Activated CD8-positive, alpha-beta memory T cell treated with anti-CD3 and anti-CD28 coated beads for 1 hour (primary cell): ENCODE measurements around the gene CCDC69.
"Not testable (repeated sequence)": the region's sequence is repeated elsewhere in the genome, so short reads cannot be mapped to it uniquely, and the experiment has no call there.

ENCODE experiments used
- DNase-seq, 2 donors: peaks; one replicate each; pipeline ENCODE4 v3.0.0-alpha.2; 2020; ENCODE audit warnings: low read depth in 1 of 2; ENCODE audit errors: extremely low read depth in 1 of 2

CCDC69 gene

GRCh38 chr5:151223447-151224264 is at the start of gene CCDC69:
TSS of gene CCDC69 (minus strand) at chr5:151224092. CDS start at chr5:151223970, 122 bp downstream.
- DNase-seq: peak in 1 of 2 donors; percentile 42

- DNase-seq: no peak
Measured at GRCh38 chr5:151271336-151271735, 47.4 kb upstream of the CCDC69 start.

DNA sequence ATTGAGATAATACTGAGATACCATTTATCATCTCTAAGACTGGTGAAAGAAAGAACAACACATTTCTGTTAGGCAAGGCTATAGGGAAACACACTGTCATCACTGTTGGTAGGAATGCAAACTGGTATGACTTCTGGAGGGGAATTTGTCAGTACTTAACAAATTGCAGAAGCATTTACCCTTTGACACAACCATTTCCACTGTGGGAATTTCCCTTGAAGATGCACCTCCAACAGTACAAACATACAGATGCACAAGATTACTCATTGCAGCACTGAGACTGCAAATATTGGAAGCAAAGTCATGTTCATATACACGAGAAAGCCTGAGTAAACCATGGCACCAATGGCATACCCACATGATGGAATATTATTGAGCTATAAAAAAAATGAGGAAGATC is 46.7 kb upstream of the CCDC69 start:
- DNase-seq: no peak

- DNase-seq: no peak
Measured at GRCh38 chr5:151267491-151268260, 43.8 kb upstream of the CCDC69 start.

DNA sequence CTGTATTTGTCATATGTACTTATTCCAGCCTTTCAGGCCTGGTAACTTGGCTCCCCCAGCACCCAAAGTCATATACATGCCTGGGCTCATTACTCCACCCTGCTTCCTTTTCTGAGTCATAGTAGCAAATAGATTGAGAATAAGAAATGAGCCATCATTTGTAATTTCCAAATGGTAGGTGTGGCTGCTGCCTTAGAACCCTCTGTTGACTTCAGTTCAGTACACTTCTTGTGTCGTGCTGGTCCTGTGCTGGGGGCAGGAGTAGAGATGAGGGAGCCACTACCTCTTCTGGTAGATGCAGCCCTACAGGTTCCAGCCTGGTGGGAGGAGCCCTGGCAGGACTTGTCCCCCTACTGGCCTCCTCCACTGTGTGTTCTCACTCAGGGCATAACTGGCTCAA is 40.2 kb upstream of the CCDC69 start:
- no peak for DNase-seq

GRCh38 chr5:151262532-151262931 is 38.6 kb upstream of the CCDC69 start:
- DNase-seq: no peak

- no peak for DNase-seq
Measured at GRCh38 chr5:151259931-151260330, 36.0 kb upstream of the CCDC69 start.

DNA sequence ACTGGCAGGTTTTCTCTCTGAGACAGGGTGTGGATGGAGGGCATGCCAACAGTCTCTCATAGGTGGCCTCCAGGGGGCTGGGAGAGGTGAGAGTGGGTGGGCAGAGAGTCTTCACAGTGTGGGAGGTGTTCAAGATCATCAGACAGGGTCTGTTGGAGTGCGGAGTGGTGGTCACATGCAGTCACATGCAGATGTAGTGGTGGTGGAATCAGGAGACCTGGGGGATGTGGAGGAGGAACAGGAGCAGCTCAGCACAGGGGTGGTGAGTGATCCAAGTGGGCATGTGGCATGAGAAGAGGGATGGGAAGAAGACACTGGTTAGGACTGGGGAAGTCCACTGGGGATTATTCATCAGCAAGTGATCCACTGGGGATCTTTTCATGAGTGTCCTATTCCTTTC is 34.9 kb upstream of the CCDC69 start:
- no peak for DNase-seq

DNA sequence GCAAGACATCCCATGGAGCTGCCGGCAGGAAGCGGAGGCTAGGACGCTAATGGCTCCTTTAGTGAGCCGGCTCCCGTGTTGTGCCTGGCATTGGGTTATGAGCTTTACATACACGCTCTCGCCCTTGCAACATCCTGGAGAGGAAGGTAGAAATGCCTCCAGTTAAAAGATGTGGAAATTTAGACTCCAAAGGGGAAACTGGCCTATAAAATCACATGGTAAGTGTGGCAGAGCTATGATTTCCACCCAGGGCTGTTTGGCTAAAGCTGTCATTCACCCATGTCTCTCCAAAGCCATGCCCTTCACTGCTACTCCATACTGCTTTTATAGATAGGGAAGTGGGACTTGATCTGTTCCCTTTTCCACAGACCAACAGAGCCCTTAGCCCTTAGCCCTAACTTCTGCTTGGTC is 34.3 kb upstream of the CCDC69 start:
- no peak for DNase-seq

DNA sequence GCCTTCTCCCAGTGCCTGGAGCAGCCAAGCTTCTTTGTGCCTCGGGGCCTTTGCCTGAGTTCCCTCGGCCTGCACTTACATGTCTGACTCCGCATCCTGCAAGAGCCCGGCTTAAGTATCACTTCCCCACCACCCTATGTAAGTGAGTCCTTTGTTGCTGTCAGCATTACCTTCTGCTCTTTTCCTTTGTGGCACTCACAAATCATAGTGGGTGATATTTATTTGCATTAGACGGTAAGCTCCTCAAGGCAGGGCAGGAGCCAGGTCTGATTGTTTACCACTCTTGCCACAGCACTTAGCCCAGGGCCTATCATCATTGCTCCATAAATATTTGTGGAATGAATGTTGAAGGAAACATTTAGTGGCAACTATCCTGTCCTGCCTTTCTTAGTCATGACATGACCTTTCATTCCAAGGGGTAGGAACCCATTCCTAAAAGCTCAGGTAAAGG is 33.9 kb upstream of the CCDC69 start:
- DNase-seq: no peak

DNA sequence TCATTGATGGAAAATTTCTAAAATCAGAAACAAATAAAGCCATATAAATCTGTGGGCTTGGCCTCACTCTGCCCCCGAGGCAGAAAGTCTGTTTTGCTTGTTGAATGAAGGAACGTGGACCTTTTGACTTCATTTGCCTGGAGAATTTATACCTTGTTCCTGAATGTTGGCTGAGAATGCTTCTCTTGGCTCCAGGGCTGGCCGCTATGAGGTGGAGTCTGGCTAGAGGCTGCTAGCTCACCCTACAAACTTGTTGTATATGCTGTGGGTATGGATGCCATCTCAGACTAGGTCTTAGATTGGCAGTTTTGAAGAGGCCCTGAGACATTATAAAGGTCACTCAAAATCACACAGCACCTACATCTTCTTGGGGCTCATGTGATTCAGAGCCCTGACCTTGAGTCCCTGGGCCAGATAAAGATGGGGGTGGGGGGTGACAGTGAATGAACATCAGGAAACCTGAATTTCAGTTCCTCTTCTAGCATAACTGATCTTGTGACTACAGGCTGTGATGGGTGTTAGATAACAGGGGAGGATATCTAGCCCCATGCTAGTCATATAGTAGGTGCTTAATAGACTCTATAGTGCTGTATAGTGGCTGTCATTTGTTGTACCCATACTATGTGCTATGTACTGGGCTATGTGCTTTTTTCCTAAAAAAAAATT is 31.9 kb upstream of the CCDC69 start:
- DNase-seq: no peak

DNA sequence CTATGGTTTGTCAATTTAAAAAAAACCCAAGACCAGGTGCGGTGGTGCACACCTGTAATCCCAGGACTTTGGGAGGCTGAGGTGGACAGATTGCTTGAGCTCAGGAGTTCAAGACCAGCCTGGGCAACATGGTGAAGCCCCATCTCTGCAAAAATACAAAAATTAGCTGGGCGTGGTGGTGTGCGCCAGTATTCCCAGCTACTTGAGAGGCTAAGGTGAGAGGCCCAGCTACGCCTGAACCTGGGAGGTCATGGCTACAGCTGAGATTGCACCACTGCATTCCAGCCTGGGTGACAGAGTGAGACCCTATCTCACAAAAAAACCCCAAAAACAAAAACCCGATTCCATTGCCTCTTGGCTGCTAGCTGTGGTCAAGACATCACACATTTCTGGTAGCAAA is 31.1 kb upstream of the CCDC69 start:
- not testable (repeated sequence) for DNase-seq

DNA sequence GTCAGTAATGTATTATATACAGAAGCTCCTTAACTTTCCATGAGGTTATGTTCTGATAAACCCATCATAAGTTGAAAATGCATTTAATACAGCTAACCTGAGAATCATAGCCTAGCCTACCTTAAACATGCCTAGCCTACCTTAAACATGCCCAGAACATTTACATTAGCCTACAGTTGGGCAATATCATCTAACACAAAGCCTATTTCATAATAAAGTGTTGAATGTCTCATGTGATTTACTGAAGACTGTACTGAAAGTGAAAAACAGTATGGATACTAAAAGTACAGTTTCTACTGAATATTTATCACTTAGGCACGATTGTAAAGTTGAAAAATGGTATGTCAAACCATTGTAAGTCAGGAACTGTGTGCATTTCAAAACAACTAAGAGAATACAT is 30.7 kb upstream of the CCDC69 start:
- DNase-seq: no peak

DNA sequence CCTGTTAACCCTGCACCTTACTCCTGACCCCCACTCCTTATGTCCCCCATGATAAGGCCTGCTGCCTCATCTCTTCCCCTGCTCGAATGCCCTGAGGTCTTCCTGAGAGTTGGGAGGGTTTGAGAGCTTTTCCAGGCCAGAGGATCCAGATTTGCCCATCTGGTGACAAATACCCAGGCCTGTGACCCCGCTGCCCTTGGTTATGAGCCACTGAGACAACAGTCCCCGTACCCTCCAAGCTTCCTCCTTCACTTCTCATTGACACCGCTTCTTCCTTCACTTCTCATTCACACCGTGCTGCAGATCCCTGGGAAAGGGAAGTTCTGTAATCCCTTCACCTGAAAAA is 29.7 kb upstream of the CCDC69 start:
- no peak for DNase-seq

DNA sequence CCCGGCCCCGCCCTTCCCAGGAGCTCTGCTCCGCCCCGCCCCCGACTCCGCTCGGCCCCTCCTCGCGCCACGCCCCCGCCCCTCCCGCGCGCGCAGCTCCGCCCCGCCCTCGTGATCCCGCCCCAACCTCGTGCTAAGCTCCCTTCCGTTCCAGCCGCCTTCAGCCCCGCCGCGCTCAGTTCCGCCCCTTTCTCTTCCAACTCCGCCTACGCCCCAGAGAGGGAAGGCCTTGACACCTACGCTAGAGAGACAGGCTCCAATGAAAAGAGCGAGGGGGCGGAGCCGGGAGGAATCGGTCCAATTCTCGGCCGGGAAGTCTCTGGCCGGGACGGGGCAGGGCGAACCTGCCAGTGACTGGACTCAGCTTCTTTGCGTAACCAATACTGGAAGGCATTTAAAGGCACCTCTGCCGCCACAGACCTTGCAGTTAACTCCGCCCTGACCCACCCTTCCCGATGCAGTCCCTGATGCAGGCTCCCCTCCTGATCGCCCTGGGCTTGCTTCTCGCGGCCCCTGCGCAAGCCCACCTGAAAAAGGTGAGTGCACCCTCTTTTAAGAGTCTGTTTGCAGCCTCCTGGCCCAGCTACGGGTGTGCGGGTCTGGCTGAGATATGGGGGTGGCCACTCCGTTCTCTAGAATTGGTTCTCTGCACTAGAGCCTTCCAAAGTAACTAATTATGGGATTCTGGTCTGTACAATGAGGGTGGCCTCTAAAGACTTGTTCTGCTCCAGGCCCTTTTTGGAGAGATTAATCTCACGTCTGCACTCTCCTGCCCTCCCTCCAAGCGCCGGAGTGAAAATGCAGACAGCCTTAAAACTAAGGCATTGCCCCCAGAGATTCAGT is 29.1 kb upstream of the CCDC69 start, which contains the start of gene GM2A:
Gene GM2A (plus strand): TSS at position 424 of the 843 bp plus-strand sequence. CDS start 32 bp downstream, at position 456.
- peak; percentile 96 for DNase-seq

GRCh38 chr5:151251621-151252020 is 27.7 kb upstream of the CCDC69 start:
- DNase-seq: no peak

DNA sequence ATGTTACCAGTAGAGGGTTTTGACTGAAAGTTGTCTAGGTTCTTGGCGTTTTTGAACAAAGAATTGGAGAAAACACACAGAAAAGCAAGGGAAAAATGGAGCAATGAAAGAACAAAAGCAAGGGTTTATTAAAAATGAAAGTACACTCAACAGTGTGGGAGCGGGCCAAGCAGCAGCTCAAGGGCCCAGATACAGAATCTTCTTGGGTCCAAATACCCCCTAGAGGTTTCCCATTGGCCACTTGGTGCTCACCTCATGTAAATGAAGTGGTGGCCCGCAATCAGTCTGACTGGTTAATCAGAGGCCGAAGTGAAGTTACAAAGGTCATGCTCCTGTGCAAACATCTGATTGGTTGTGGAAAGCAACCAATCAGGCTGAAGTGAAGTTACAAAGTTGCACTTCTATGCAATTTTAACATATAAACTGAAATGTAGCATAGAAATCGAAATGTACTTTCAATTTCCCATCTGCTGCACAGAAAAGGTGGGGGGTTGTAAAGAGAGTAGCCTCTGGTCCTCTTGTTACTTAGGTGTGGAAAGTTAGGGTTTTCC is 27.2 kb upstream of the CCDC69 start:
- no peak for DNase-seq

DNA sequence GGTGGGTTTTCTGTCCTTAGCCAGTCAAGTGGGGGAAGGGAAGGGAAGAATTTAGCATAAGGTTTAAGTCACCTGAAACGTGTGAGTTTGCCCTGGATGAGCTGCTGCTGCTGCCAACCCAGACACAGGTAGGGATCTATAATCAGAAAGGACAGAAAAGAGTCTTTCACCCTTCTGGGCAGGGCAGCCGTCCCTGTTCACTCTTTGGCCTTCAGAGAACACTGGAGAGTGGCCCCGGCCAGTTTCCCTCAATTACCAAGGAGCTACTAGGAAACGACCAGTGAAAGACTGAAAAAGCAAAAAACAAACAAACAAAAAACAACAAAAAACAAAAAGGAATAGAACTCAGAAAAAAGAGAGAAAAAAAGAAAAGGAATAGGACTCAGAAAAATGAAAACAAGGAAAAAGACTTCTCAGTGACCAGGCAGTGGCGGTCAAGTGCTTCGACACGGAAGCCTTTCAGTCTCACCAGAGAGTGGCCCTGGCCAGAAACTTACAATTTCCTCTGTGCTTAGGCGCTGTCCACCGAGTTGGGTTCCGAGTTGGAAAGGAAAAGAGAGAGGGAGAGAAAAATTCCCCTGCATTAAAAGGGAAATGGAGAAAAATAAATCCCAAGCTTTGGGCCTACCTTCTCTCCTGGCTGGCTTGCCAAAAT is 26.6 kb upstream of the CCDC69 start:
- no peak for DNase-seq

DNA sequence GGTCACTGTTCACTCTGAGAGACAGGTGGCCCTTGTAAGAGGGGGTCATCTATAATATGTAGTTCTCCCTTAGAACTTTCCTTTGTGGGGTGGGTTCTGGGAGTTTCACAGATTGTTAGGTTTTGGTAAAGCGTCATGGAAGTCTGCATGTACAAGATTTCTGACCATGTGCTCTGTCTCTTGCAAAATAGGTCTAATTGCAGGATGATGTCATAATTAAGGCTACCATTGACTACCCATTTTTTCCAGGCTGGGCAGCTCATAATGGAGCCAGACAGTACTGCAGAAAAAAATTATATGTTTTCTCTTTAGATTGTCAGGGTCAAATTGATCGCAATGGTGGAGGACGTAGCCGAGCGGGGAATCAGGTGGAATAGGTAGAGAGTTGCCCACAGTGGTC is 25.4 kb upstream of the CCDC69 start:
- DNase-seq: no peak

GRCh38 chr5:151248651-151249050 is 24.8 kb upstream of the CCDC69 start:
- no peak for DNase-seq
